K562 (cell line): ENCODE measurements around the gene RAB5B. TPM values are rescaled to one million over a fixed set of nuclear protein-coding genes. Genes with fewer than 3 reads are reported as not detected.

Experiments used
- ARNT ChIP-seq, 2 experiments: fragments of 450-650 bp; IDR thresholded peaks; 2 replicates each; pipeline ENCODE4 v1.6.1; 2016; ENCODE audit warnings: mild to moderate bottlenecking in 1 of 2
- BCOR ChIP-seq: fragments of 450-650 bp; IDR thresholded peaks from 2 replicates; pipeline ENCODE4 v1.6.1; 2016
- EGR1 ChIP-seq: fragments of 450-650 bp; conservative IDR thresholded peaks from 2 replicates; pipeline ENCODE4 v1.6.1; 2017; ENCODE audit warnings: mild to moderate bottlenecking
- ELF1 ChIP-seq: fragments of 200-800 bp; sonication (Bioruptor generic); IDR thresholded peaks from 2 replicates; pipeline ENCODE4 v1.6.1; 2016; ENCODE audit warnings: missing genetic modification characterization, missing compliant biosample characterization
- ELK3 ChIP-seq: fragments of 450-650 bp; formaldehyde crosslinking; IDR thresholded peaks from 2 replicates; pipeline ENCODE4 v1.4.0; 2020; ENCODE audit warnings: mild to moderate bottlenecking
- FUS ChIP-seq: fragments of 200-400 bp; formaldehyde crosslinking; optimal IDR thresholded peaks from 2 replicates; pipeline ENCODE3; 2017; ENCODE audit warnings: low read depth, low read length
- KAT2B ChIP-seq: IDR thresholded peaks from one replicate; pipeline ENCODE4 v1.6.1; 2012; ENCODE audit warnings: low read depth, mild to moderate bottlenecking, control low read depth, inconsistent platforms, low read length, moderate library complexity
- KHSRP ChIP-seq: fragments of 450-650 bp; IDR thresholded peaks from 2 replicates; pipeline ENCODE4 v1.6.1; 2017
- MTA3 ChIP-seq: fragments of 450-650 bp; formaldehyde crosslinking; IDR thresholded peaks from 2 replicates; pipeline ENCODE4 v1.6.1; 2017; ENCODE audit warnings: mild to moderate bottlenecking, borderline replicate concordance
- POLR2AphosphoS5 ChIP-seq: IDR thresholded peaks from 2 replicates; pipeline ENCODE4 v1.6.1; 2011; ENCODE audit warnings: mild to moderate bottlenecking, low read depth, low read length, moderate library complexity; ENCODE audit not compliant: control insufficient read depth, insufficient read depth
- RERE ChIP-seq: sonication (generic); formaldehyde crosslinking; IDR thresholded peaks from 2 replicates; pipeline ENCODE4 v1.8.0; 2023; ENCODE audit warnings: missing genetic modification reagents, mild to moderate bottlenecking, borderline replicate concordance
- THRAP3 ChIP-seq: fragments of 450-650 bp; IDR thresholded peaks from 2 replicates; pipeline ENCODE4 v1.6.1; 2016; ENCODE audit warnings: mild to moderate bottlenecking, inconsistent platforms, borderline replicate concordance
- ZKSCAN1 ChIP-seq: fragments of 150-350 bp; IDR thresholded peaks from 2 replicates; pipeline ENCODE4 v1.6.1; 2016; ENCODE audit warnings: low read depth, low read length
- ZNF584 ChIP-seq: fragments of 200-800 bp; sonication (Bioruptor generic); IDR thresholded peaks from 2 replicates; pipeline ENCODE4 v1.6.1; 2016; ENCODE audit warnings: low read depth, mild to moderate bottlenecking, missing genetic modification characterization, missing compliant biosample characterization
- ZNF695 ChIP-seq: fragments of 450-650 bp; formaldehyde crosslinking; IDR thresholded peaks from 2 replicates; pipeline ENCODE4 v1.4.0; 2020; ENCODE audit warnings: mild to moderate bottlenecking, moderate library complexity
- polyA plus RNA-seq, 8 experiments: library from polyadenylated mRNA; depleted of rRNA in 4 of 8; stranded (reverse) in 5 of 8; unstranded in 3 of 8; fragments of >200 nt; fragmentation: Nextera tagmentation in 2 of 8; fragmentation: Illumina TruSeq in 1 of 8; extraction: Ambion mirVana in 2 of 8; extraction: Trizol in 1 of 8; gene quantifications; 2 replicates each; pipeline versions ENCODE4 v1.2.1 to v1.2.3, GENCODE V29; 2011 to 2014; ENCODE audit warnings: inconsistent platforms in 1 of 8, missing spikeins in 1 of 8
- total RNA-seq, 7 experiments: library from RNA; depleted of rRNA in 6 of 7; stranded (reverse); fragments of >200 nt in 6 of 7; fragmentation: Illumina TruSeq in 2 of 7; extraction: Trizol in 2 of 7; gene quantifications; 2 replicates each; pipeline versions ENCODE4 v1.2.1 to v1.2.3, GENCODE V29; 2011 to 2021; ENCODE audit warnings: low replicate concordance in 1 of 7

Gene RAB5B
- total and polyA plus RNA-seq, 9 of the 15 experiments (the other 6 are each of a cell fraction or from before 2014, with no cell fraction given): 6.8 to 73.8 (median 25.2) TPM

GRCh38 chr12:55926738-55927587, 46.9 kb upstream of the RAB5B start (continued):
- TF ChIP-seq ARNT (IDR thresholded peaks at IDR 0.05): peak in 1 of 2 experiments; percentile 37; a peak in 1 of 4 replicates
- no peak for TF ChIP-seq THRAP3
- no peak for TF ChIP-seq ZNF584
- 0 out of 2 replicates have a peak, but pooled peaks have one; percentile 39 for TF ChIP-seq POLR2AphosphoS5
- no peak for TF ChIP-seq FUS
- TF ChIP-seq EGR1: peak; percentile 56
- TF ChIP-seq ZNF695 (CRISPR knock-in tag): no peak
- no peak for TF ChIP-seq ELK3 (CRISPR knock-in tag)
- 0 out of 2 replicates have a peak, but pooled peaks have one; percentile 8 for TF ChIP-seq KHSRP
- TF ChIP-seq ELF1 (tag): peak; percentile 92
- no peak for TF ChIP-seq ZKSCAN1
- TF ChIP-seq RERE: 0 out of 2 replicates have a peak, but pooled peaks have one; percentile 7
- 0 out of 2 replicates have a peak, but pooled peaks have one; percentile 15 for TF ChIP-seq MTA3
- TF ChIP-seq KAT2B: peak; percentile 59
- TF ChIP-seq BCOR: peak; percentile 61; the same call in 1 of the 2 replicates
